Suprapubic skin (tissue), 3 donors: ENCODE data around the gene PLCL2.

ENCODE experiments used
- CTCF ChIP-seq, 2 donors: fragments of 200-600 bp in 1 of 2; fragments of 450-650 bp in 1 of 2; sonication (generic) in 1 of 2; IDR thresholded peaks; one replicate each; pipeline ENCODE4 v1.5.1; 2016 to 2019; ENCODE audit warnings: antibody characterized with exemption in 2 of 2, mild to moderate bottlenecking in 1 of 2, moderate library complexity in 1 of 2
- POLR2A ChIP-seq, 2 donors: fragments of 450-650 bp; IDR thresholded peaks; one replicate each; pipeline ENCODE4 v1.6.1; 2017; ENCODE audit warnings: antibody characterized with exemption in 2 of 2, mild to moderate bottlenecking in 2 of 2, moderate library complexity in 2 of 2

GRCh38 chr3:17111586-17111985 lies 226.8 kb downstream of the PLCL2 start:
- no peak for TF ChIP-seq CTCF (IDR thresholded peaks at IDR 0.05)
- no peak for TF ChIP-seq POLR2A (IDR thresholded peaks at IDR 0.05)
